Natural killer cell treated with Interleukin-12 subunit alpha and Interleukin-12 subunit beta and Interleukin-15 and Interleukin-18, amount 100 ng/mL, for 72 hours (primary cell): ENCODE results near the gene TESMIN. TPM values are rescaled to one million over a fixed set of nuclear protein-coding genes. Genes with fewer than 3 reads are reported as not detected.

Source experiments
- ATAC-seq, 2 donors: fragments of 150-1000 bp; cut with Tn5 transposase in 1 of 2; sonication (Bioruptor Pico), chemical (Tn5 transposase) in 1 of 2; 2 replicates each; pipeline ENCODE4 v1.10.0; 2021
- DNase-seq: peaks from one replicate; pipeline ENCODE4 v3.0.0; 2022; ENCODE audit warnings: low spot score
- H3K27ac Mint-ChIP-seq, 2 donors: 1 replicate in 1 of 2; 2 replicates in 1 of 2; pipeline ENCODE4 v1.8.0; 2022; ENCODE audit warnings: mixed read lengths in 2 of 2, mild to moderate bottlenecking in 1 of 2, moderate library complexity in 1 of 2
- H3K27me3 Mint-ChIP-seq, 2 donors: 1 replicate in 1 of 2; 2 replicates in 1 of 2; pipeline ENCODE4 v1.8.0; 2022; ENCODE audit warnings: mixed read lengths in 2 of 2
- H3K36me3 Mint-ChIP-seq: one replicate; pipeline ENCODE4 v1.8.0; 2022; ENCODE audit warnings: mixed read lengths
- H3K4me1 Mint-ChIP-seq, 2 donors: 1 replicate in 1 of 2; 2 replicates in 1 of 2; pipeline ENCODE4 v1.8.0; 2022; ENCODE audit warnings: low read depth in 2 of 2, mixed read lengths in 2 of 2, mild to moderate bottlenecking in 1 of 2
- H3K4me3 Mint-ChIP-seq: one replicate; pipeline ENCODE4 v1.8.0; 2022; ENCODE audit warnings: mixed read lengths
- H3K9me3 Mint-ChIP-seq: 2 replicates; pipeline ENCODE4 v1.8.0; 2022; ENCODE audit warnings: mixed read lengths
- total RNA-seq, 2 donors: library from RNA; stranded (reverse); gene quantifications; one replicate each; pipeline ENCODE4 v1.2.3, GENCODE V29; 2022

The TESMIN gene, protein sequence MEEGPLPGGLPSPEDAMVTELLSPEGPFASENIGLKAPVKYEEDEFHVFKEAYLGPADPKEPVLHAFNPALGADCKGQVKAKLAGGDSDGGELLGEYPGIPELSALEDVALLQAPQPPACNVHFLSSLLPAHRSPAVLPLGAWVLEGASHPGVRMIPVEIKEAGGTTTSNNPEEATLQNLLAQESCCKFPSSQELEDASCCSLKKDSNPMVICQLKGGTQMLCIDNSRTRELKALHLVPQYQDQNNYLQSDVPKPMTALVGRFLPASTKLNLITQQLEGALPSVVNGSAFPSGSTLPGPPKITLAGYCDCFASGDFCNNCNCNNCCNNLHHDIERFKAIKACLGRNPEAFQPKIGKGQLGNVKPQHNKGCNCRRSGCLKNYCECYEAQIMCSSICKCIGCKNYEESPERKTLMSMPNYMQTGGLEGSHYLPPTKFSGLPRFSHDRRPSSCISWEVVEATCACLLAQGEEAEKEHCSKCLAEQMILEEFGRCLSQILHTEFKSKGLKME
- 1 to 10 TPM in 1 of 2 donors, under 1 TPM in 1; 0.98 to 4.9 TPM for total RNA-seq

GRCh38 chr11:68751331-68751856 lies at the start of gene TESMIN:
TESMIN (minus strand) TSS chr11:68751520; CDS start chr11:68750660, 860 bp downstream.
- Mint-ChIP-seq H3K9me3 (no peaks in the 10 kb centered on the region), H3K27ac (no peak within 1 kb of the TSS), H3K4me1 (peaks cover 0 to 14% of the 10 kb centered on the region in 2 donors), H3K36me3 (no peaks in the 10 kb centered on the region), H3K27me3 (no peaks in the 10 kb centered on the region), H3K4me3 (peak within 1 kb of the TSS; percentile 77)
- peak; percentile 96 to 98 for ATAC-seq
- peak; percentile 93 for DNase-seq

- Mint-ChIP-seq H3K27me3 (no peaks in the 10 kb centered on the region), H3K27ac (no peak overlapping the region), H3K4me1 (no peaks in the 10 kb centered on the region), H3K4me3 (no peak overlapping the region), H3K9me3 (no peaks in the 10 kb centered on the region), H3K36me3 (peaks cover 16% of the 10 kb centered on the region)
- ATAC-seq (no peak), DNase-seq (no peak)
Measured at GRCh38 chr11:68798221-68798813, 47.0 kb upstream of the TESMIN start.

- DNase-seq, result no peak
- ATAC-seq, result no peak
- Mint-ChIP-seq H3K4me3 (no peak overlapping the region), H3K36me3 (peaks cover 12% of the 10 kb centered on the region), H3K9me3 (no peaks in the 10 kb centered on the region), H3K27ac (no peak overlapping the region), H3K4me1 (no peaks in the 10 kb centered on the region), H3K27me3 (no peaks in the 10 kb centered on the region)
Measured at GRCh38 chr11:68796801-68797200, 45.5 kb upstream of the TESMIN start.

DNA sequence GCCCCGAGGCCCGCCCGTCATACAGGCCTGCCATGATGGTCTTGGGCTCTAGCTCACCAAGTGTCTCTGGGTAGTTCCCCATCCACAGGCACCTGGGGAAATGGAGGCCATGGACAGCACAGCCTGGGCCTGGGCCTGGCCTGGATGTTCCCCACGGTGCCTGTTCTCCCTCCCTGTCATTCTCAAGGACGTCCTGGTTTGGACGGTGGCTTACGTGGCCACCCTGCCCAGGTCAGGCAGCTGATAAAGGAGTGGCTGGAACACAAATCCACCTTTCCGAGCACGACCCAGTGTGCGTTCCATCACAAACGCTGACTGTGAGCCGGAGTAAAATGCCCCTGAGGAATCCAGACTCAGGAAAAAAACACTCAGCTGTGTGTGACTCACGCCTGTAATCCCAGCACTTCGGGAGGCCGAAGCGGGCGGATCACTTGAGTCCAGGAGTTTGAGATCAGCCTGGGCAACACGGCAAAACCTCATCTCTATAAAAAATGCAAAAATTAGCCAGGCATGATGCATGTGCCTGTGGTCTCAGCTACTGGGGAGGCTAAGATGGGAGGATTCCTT lies 41.2 kb upstream of the TESMIN start:
- H3K27me3 Mint-ChIP-seq, result no peaks in the 10 kb centered on the region
- H3K4me3 Mint-ChIP-seq, result no peak overlapping the region
- no peak for ATAC-seq
- H3K27ac Mint-ChIP-seq, result no peak overlapping the region
- peaks cover 12% of the 10 kb centered on the region for H3K36me3 Mint-ChIP-seq
- no peaks in the 10 kb centered on the region for H3K4me1 Mint-ChIP-seq
- DNase-seq, result no peak
- no peaks in the 10 kb centered on the region for H3K9me3 Mint-ChIP-seq

DNA sequence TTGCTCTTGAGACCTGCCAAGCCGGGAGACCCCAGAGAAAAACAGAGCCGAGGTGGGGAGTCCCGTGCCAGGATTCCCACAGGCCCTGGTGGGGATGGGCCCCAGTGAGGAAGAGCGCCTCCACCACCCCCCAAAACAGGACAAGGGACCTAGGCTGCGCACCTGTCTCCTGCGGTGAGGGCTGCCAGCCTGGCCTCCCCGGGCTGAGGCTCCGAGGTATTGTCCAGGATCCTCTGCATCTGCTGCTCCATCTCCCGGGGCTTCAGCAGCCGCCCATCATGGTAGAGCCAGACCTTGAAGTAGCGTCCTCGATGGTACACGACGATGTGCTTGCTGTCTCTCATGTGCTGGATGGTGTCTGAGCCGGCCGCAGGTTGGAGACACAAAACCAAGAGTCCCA lies 33.3 kb upstream of the TESMIN start:
- Mint-ChIP-seq H3K4me1 (peaks cover 0 to 4% of the 10 kb centered on the region in 2 donors), H3K9me3 (no peaks in the 10 kb centered on the region), H3K36me3 (no peaks in the 10 kb centered on the region), H3K27ac (no peak overlapping the region), H3K4me3 (no peak overlapping the region), H3K27me3 (no peaks in the 10 kb centered on the region)
- no peak for ATAC-seq
- DNase-seq, result no peak

GRCh38 chr11:68783216-68783821 lies 32.0 kb upstream of the TESMIN start:
- no peak overlapping the region for H3K4me3 Mint-ChIP-seq
- ATAC-seq (no peak), DNase-seq (peak; percentile 59)
- H3K4me1 Mint-ChIP-seq, result peaks cover 0 to 4% of the 10 kb centered on the region in 2 donors
- H3K9me3 Mint-ChIP-seq, result no peaks in the 10 kb centered on the region
- no peak overlapping the region for H3K27ac Mint-ChIP-seq
- no peaks in the 10 kb centered on the region for H3K36me3 Mint-ChIP-seq
- H3K27me3 Mint-ChIP-seq, result no peaks in the 10 kb centered on the region

- Mint-ChIP-seq H3K9me3 (no peaks in the 10 kb centered on the region), H3K4me1 (peaks cover 0 to 4% of the 10 kb centered on the region in 2 donors), H3K27me3 (no peaks in the 10 kb centered on the region), H3K4me3 (no peak overlapping the region), H3K36me3 (peaks cover 5% of the 10 kb centered on the region), H3K27ac (no peak overlapping the region)
- peak in 1 of 2 donors; percentile 32 for ATAC-seq
- peak; percentile 49 for DNase-seq
Measured at GRCh38 chr11:68782711-68783110, 31.4 kb upstream of the TESMIN start.

- no peak overlapping the region for H3K4me3 Mint-ChIP-seq
- no peaks in the 10 kb centered on the region for H3K27me3 Mint-ChIP-seq
- H3K36me3 Mint-ChIP-seq, result peaks cover 5% of the 10 kb centered on the region
- peak in 1 of 2 donors; percentile 37 for ATAC-seq
- no peak for DNase-seq
- no peak overlapping the region for H3K27ac Mint-ChIP-seq
- peaks cover 0 to 4% of the 10 kb centered on the region in 2 donors for H3K4me1 Mint-ChIP-seq
- H3K9me3 Mint-ChIP-seq, result no peaks in the 10 kb centered on the region
Measured at GRCh38 chr11:68780829-68781228, 29.5 kb upstream of the TESMIN start.

GRCh38 chr11:68778205-68778604 lies 26.9 kb upstream of the TESMIN start:
- Mint-ChIP-seq H3K36me3 (peaks cover 5% of the 10 kb centered on the region), H3K4me3 (no peak overlapping the region), H3K27me3 (no peaks in the 10 kb centered on the region), H3K4me1 (peaks cover 0 to 4% of the 10 kb centered on the region in 2 donors), H3K9me3 (no peaks in the 10 kb centered on the region), H3K27ac (no peak overlapping the region)
- DNase-seq (no peak), ATAC-seq (no peak)

GRCh38 chr11:68776442-68777235 lies 25.3 kb upstream of the TESMIN start:
- Mint-ChIP-seq H3K4me3 (no peak overlapping the region), H3K27ac (no peak overlapping the region), H3K4me1 (peaks cover 0 to 4% of the 10 kb centered on the region in 2 donors), H3K36me3 (peaks cover 5% of the 10 kb centered on the region), H3K27me3 (no peaks in the 10 kb centered on the region), H3K9me3 (no peaks in the 10 kb centered on the region)
- DNase-seq, result no peak
- no peak for ATAC-seq

- Mint-ChIP-seq H3K4me3 (no peak overlapping the region), H3K27me3 (no peaks in the 10 kb centered on the region), H3K9me3 (no peaks in the 10 kb centered on the region), H3K27ac (peak overlapping the region in 1 of 2 donors; percentile 23), H3K4me1 (peaks cover 0 to 4% of the 10 kb centered on the region in 2 donors), H3K36me3 (peaks cover 5% of the 10 kb centered on the region)
- ATAC-seq (no peak), DNase-seq (no peak)
Measured at GRCh38 chr11:68775951-68776388, 24.6 kb upstream of the TESMIN start.

DNA sequence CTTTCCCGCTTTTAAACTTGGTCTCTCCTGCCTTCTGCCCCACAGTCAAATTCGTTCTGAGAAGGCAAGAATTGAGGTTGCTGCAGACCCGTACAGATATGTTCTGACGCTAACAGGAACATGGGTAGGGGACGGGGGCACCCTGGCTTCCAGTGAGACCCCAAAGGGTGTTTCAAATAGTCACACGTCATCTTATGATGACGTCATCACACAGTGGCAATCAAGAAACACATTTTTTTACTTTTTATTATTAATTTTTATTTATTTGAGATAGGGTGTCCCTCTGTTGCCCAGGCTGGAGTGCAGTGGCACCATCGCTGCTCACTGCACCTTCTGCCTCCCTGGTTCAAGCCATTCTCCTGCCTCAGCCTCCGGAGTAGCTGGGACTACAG lies 22.9 kb upstream of the TESMIN start:
- no peak for DNase-seq
- ATAC-seq, result no peak
- no peak overlapping the region for H3K27ac Mint-ChIP-seq
- peaks cover 11% of the 10 kb centered on the region for H3K36me3 Mint-ChIP-seq
- no peaks in the 10 kb centered on the region for H3K27me3 Mint-ChIP-seq
- H3K4me1 Mint-ChIP-seq, result no peaks in the 10 kb centered on the region
- H3K4me3 Mint-ChIP-seq, result no peak overlapping the region
- no peaks in the 10 kb centered on the region for H3K9me3 Mint-ChIP-seq
